Left cardiac atrium (tissue), 4 donors: ENCODE measurements around the gene CD109. TPM values are rescaled to one million over a fixed set of nuclear protein-coding genes. Genes with fewer than 3 reads are reported as not detected.
"Not testable (repeated sequence)": the region's sequence is repeated elsewhere in the genome, so short reads cannot be mapped to it uniquely, and the experiment has no call there.

ENCODE experiments used
- ATAC-seq, 2 donors: fragments of 200-7000 bp; cut with Tn5 transposase; one replicate each; pipeline ENCODE4 v1.9.1; 2020; ENCODE audit warnings: mild to moderate bottlenecking in 2 of 2, moderate library complexity in 2 of 2
- DNase-seq: peaks from one replicate; pipeline ENCODE4 v3.0.0-alpha.2; 2020
- intact Hi-C, 2 donors: fragments of 100-400 bp; cut with DNase I; formaldehyde crosslinking; loops; one replicate each; pipeline versions ENCODE4 v1.14.1 to v1.15.1; 2022 to 2023
- total RNA-seq, 2 donors: library from RNA; stranded (reverse); fragmentation: NEBNext Ultra II Directional; extraction: Animal tissue kit (Norgen Biotek cat#: 25700); gene quantifications; one replicate each; pipeline ENCODE4 v1.2.1, GENCODE V29; 2021
- donor health status: DM: no; HTN: yes; CAD: no.
- donor health status: DM: no; HTN: yes; CAD: no; lungs with severe emphysema.
- donor health status: DM: yes; HTN: yes; CAD: no.
- donor health status: Dilated cardiomyopathy.

CD109 gene
- total RNA-seq, 2 donors from 2014 or later: 10.5 to 26.4 TPM

DNA sequence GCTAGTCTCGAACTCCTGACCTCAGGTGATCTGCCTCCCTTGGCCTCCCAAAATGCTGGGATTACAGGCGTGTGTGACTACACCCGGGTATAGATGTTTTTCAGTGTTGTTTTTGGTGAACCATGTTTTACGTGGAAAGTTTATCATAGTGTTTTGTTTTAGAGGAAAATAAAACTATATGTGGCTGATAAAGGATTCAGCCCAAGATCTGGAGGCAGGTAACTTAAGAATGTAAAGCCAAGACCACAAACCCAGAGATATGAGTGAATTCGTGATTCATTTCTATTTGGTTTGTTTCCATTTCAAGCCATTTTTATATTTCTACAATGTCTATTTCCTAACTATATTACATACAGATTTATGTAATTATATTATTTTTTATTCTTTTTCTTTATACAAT, 16.2 kb upstream of the CD109 start:
- ATAC-seq, DNase-seq: not testable (repeated sequence)
- intact Hi-C loops: loop anchor here in 1 of 2 donors (5.0 kb wide), 1 partner anchor 52 kb away; no protein-coding TSS in a partner anchor

DNA sequence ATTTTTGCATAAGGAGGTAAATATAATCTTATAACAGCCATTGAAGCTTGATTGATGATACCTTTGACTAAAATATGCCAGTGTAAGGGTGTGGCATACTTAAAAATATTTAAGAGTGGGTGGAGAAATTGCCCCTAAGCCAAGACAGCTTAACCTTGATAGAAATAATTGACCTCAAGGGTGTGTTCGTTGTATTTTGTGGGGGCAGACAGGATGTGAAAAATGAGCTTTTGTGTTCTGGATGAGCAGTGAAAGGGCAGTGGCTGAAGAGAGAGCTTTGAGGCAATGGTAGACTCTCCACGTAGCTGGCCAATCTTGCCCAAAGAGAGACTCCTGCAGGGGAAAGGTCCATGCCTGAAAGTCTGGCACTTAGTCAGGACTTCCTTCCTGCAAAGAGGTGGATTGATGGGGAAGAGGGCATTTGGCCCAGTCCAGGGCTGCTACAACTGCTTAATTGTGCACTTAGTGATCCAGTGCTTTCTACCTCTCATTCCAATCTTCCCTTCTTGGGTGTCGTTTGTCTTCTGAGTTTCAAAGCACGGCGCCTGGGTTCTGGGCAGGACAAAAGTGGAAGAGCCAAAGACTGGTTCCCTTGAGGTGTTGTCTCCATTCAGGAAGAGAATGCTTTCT, 15.6 kb upstream of the CD109 start:
- intact Hi-C loops: no loop called here
- ATAC-seq (peak in 1 of 2 donors; percentile 15), DNase-seq (no peak)

DNA sequence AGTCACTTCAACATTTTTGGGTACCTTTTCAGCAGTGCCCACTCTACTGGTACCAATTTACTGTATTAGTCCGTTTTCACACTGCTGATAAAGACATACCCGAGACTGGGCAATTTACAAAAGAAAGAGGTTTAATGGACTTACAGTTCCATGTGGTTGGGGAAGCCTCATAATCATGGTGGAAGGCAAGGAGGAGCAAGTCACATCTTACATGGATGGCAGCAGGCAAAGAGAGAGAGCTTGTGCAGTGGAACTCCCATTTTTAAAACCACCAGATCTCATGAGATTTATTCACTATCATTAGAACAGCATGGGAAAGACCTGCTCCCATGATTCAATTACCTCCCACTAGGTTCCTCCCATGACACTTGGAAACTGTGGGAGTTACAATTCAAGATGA, 12.4 kb upstream of the CD109 start:
- ATAC-seq, intact Hi-C loops: not testable (repeated sequence)

DNA sequence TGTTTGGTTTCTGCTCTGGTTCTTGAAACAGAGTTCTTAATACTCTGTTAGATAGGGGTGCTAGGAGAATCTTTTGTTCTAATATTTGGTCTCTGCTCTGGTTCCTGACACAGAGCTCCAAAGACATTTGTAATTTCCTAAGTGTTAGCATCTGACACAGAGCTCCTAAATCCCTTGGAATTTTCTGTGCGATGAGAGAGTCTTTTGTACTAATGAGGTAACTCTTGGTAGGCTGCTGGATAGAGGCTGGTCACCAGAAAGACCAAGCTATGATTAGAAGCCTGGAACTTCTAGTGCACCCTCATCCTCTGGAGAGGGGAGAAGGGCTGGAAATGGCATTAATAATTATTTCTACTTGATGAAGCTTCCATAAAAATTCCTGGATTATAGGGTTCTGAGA, 7.7 kb upstream of the CD109 start:
- intact Hi-C loops: no loop called here
- ATAC-seq (no peak), DNase-seq (no peak)

More for the DNA sequence above, 12.4 kb upstream of the CD109 start:
- DNase-seq: not testable (repeated sequence)

DNA sequence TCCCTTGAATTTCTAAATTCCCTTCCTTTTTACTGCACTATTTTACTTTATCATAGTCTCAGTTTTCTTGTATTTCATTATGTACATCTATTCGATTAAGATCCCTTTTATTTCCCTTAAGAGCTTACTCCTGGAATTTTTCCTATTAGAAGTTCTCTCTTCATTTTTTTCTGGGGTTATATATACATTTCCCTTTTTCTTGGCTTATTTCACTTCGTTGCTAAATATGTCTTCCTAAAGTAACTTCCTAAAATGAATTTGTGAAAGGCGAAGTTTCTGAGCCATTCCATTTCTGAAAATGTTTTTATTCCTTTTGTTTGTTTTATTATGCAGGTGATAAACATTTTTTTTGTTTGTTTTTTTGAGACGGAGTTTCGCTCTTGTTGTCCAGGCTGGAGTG, 5.9 kb upstream of the CD109 start:
- ATAC-seq (no peak), DNase-seq (no peak)
- intact Hi-C loops: no loop called here

DNA sequence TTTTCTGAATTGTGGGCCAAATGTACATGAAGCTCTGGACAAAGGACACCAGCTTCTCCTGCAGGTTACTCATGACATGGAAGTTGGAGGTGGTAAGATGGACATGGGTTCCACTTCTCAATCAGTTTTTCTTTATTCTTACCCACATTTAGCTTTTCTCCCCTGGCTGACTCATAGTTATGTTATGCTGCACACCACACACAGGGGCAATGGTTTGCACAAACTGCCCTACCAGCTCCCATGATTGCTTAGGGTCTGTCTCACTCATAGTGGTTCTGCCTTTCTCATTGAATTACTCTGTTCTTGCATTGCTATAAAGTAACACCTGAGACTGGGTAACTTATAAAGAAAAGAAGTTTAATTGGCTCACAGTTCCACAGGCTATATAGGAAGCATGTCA, 4.5 kb upstream of the CD109 start:
- DNase-seq (no peak), ATAC-seq (no peak)
- intact Hi-C loops: no loop called here

DNA sequence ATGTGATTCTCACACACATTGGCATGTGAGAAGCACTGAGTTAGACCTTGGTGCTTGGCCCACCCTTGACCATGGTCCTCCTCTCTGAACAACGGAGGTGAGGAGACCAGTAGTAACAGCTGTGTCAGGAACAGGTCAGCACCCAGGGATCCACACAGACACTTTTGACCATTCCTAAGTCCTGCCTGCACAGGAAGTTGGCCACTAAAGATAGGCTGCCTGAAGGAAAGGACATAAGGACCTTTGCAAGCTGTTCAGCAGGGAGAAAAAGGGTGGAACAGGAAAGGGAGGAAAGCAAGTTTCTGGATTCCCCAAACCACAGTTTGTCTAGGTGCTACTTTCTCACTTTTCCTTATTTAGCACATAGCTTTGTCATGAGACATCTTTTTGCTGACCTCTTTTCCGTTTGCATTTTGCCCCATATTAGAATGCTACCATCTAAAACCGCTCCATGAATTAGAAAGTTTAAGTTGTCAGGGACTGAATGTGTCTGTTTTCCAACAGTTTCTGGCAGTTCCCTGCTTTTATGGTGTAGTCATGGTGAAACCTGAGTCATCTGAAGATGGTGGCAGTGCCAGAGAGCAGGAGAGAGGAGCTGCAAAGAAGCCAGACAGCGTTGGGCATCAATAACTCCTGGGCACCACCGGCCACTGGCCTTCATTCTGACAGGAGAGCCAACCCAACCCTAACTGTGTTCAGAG, 1.1 kb upstream of the CD109 start:
- intact Hi-C loops: no loop called here
- DNase-seq: no peak
- peak; percentile 14 to 57 for ATAC-seq

DNA sequence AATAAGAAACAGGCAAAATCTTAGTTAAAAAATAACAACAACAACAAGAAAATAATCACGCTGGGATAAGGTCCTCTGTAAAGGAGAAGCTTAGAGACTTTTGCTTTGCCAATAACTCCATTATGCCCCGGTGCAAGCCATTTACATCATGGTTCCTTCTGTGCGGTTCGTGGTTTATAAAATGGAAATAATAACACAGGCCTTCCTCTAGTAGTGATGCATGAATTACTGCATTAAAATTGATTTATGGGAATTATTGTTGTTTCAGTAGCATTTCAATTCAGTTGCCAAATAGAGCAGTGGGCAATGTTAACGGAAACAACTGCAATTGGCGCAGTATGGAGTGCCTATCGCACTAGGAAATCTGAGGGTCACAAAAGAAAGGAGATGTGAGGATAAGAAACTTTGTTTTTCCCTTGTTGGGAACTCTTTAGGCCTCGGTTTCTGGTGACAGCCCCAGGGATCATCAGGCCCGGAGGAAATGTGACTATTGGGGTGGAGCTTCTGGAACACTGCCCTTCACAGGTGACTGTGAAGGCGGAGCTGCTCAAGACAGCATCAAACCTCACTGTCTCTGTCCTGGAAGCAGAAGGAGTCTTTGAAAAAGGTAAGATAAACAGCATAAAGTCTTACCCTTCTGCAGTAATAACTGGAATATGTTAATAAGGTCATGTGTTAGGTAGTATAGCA, 1.1 kb downstream of the CD109 start:
- DNase-seq (no peak), ATAC-seq (no peak)
- intact Hi-C loops: no loop called here

DNA sequence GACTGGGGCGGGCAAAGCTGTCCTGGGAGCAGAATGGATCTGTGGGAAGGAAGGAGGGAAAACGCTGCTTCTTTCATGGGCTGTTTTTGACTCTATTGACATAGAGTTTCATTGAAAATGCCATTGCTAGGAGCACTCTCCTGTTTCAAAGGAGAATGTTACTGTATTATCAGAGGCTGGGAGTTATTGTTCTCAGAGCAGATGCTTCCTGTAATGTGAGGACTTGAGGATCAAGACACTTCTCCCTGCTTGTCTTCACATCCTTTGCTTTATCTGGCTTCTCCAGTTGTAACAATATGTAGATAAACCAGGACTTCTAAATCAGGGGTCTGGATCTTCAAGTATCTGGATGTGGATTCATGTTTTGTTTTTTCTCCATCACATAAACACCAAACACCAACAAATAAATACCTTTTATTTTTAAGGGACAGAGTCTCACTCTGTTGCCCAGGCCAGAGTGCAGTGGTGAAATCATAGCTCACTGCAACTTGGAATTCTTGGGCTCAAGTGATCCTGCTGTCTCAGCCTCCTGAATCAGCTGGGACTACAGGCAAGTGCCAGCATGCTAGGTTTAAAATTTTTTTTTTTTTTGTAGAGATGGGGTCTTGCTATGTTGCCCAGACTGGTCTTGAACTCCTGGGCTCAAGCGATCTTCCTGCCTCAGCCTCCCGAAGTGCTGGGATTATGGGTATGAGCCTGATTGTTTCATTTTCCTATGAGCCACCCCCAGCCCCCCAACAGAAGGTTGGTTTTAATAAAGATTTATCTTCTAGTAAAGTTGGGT, 3.9 kb downstream of the CD109 start:
- ATAC-seq (no peak), DNase-seq (no peak)
- intact Hi-C loops: no loop called here

DNA sequence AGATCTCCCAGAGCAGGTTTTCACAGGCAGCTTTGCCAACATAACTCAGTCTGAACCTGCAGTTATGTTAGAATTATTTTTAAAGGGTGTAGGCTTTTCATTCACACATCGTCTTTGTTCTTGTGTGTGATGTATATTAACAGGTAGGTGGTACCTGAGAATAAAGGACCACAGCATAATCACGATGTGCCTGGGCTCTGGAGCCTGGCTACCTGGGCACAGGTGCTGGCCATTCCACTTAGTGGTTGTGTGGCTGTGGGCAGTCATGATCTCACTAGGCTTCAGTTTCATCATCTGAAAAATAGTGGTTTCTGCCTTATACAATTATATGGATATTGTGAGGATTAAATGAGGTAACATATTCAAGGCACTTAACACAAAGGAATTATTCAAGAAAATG, 6.4 kb downstream of the CD109 start:
- ATAC-seq: no peak
- no peak for DNase-seq
- intact Hi-C loops: no loop called here

DNA sequence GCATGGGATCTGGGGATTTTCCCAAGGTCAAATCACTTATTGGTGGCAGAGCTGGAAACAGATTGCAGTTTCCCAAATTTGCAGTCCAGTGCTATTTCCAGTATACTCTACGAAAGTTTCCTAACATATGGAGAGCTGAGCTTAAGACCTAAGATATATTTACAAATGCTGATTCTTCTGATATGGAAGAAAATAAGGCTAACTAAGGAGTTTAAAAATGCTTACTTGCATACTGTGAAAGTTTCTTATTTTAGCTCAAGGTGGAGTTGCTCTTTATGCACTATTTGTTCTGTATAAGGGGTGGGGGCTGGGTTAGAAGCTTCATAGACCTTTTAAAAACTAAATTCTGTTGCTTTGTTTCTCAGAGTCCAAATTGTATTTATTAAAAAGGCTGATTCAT, 7.5 kb downstream of the CD109 start:
- ATAC-seq: no peak
- intact Hi-C loops: no loop called here

DNA sequence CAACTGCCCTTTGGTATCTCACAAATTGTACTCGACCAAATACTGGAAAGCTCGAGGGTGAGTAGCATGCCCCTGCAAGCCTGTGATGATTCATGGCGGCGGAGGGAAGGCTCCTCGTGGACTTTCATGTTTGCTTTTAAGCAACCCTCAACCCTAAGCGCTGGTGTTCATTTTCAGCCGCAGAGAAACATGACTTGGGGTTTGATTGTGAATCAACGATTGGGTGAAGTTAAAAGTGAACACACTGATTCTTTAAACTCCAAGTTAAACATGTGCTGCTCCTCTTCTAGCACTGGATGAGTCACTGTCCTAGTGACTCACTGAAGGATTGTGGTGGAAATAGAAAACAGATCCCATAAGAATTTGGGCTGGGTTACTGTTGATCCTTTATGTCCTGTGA, 8.3 kb downstream of the CD109 start:
- DNase-seq (no peak), ATAC-seq (peak in 1 of 2 donors; percentile 90)
- intact Hi-C loops: no loop called here

More for the DNA sequence above, 7.5 kb downstream of the CD109 start:
- no peak for DNase-seq

DNA sequence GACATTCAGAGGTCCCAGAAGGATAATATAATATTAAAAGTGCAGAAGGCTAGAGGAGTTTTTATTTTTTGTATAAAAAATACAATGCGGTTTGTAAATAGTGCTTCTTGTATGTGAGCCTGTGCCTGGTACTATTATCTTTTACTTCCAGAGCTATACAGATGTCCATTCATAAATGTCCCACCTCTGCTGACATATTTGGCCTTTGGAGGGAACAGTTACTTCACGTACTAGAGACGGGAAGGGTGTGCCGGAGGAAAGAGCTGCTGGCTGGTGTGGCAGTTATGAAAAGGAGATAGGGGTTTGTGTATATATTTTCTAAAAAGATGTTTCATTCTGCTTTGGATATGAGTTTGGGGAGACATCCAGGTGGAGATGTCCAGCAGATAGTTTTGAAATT, 8.8 kb downstream of the CD109 start:
- ATAC-seq (peak in 1 of 2 donors; percentile 57), DNase-seq (no peak)
- intact Hi-C loops: no loop called here

DNA sequence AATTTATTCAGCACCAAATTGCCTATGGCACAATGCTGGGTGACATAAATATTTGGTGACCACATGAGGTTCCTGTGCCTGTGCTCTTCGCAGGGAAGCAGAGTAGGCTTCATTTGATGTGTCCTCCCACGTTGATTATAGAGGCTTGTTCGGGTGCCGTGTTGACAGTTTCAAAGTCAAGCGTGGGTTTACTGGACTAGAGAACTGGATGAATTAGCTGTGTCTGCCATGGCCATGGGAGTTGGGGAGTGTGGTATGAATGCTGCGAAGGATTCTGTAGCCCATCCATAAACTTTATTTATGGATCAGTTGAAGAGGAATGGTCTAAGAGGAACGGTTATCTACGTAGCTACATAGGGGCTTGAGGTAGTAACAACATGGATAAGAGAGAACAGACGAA, 11.0 kb downstream of the CD109 start:
- intact Hi-C loops: no loop called here
- no peak for ATAC-seq
- DNase-seq: no peak

DNA sequence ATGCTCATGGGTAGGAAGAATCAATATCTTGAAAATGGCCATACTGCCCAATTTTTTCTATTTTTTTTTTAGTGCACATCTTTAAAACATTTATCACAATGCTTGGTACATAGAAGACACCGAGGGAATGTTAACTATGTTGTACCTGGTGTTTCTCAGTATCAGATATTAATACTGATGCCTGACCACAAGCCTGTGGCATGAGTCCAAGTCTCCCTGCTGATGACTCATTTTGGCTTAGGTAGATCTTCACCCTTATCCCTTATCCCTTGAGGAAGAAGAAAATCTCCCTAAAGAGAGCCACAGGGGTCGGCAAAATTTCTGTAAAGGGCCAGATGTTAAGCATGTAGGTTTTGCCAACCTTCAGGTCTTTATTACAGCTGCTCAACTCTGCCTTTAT, 14.5 kb downstream of the CD109 start:
- intact Hi-C loops: no loop called here
- DNase-seq: no peak

DNA sequence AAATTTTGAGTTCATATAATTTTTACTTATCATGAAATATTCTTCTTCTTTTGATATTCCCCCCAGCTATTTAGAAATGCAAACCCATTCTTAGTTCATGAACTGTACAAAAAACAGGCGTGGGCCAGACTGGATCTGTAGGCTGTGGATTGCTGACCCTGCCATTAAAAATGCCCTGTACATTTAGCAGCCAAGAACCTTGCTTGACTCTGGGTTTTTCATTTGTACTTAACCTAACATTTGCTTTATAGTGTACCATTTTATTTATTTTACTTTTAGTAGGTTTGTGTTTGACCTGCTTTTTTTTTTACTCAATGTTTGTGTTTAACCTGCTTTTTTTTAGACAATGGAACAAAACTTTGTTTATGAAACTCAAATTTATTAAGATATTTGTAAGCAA, 14.9 kb downstream of the CD109 start:
- intact Hi-C loops: no loop called here
- ATAC-seq: no peak
- DNase-seq: no peak

More for the DNA sequence above, 14.5 kb downstream of the CD109 start:
- peak in 1 of 2 donors; percentile 47 for ATAC-seq

DNA sequence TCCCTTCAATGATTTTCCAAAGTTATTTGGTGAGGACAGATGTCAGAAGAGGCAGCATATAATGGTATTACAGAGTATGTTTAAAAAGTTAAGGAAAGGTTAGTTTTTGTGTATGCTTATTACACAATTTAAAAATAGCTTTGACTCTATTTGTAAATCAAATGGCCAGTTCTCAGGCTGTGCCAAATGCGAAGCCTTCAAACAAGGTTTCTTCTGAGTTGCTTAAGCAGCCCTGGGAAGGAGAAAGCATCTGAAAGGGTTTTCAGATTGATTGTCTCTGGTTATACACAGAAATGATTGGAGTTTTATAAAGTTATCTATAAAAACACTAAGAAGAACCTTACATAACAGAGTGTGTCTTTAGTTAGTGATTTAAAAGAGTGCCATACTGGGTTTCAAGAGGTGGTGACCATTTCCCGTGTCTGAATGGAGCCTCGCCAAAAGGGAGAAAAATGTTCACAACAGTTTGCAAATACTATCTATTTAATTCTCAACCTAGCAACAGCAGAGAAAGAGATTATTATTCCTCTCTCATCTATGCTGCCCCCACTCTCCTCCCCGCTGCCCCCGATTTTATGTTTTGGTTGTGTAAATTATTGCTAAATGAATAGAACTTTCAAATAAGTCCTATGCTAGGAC, 16.7 kb downstream of the CD109 start:
- ATAC-seq (no peak), DNase-seq (no peak)
- intact Hi-C loops: no loop called here

DNA sequence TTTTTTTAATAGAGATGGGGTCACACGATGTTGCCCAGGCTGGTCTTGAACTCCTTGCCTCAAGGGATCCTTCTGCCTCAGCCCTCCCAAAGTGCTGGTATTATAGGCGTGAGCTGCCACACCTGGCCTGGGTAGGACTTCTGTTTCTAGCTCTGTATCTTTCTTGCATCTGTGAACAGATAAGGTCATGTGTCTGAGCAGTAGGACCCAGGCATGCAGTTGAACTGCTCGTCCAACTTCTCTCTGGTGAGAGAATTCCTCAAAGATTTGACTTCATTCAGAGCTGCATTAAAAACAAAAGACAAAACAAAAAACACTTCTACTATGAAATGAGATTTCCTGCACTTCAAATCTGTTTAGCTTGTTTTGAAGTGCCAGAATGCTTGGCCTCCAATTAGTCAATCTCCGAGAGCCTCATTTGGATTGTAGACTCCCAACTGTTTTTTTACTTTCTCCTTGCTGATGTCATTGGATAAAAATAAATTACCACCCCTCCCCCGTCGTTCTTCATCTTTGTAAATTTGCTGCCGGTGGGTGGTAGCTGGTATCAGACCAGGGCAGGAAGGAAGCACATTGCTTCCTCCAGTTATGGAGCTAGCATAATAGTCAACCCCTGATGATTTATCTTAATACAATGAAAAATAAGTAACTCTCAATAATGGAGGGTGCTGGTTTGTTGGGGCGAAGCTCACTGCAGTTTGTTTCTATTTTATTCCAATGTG, 17.6 kb downstream of the CD109 start:
- intact Hi-C loops: no loop called here
- DNase-seq (no peak), ATAC-seq (peak; percentile 50 to 57)
